Erythroblast (primary cell): ENCODE measurements around the gene HOMER1.

Experiments used
- GATA1 ChIP-seq: IDR thresholded peaks from 2 replicates; pipeline ENCODE4 v1.6.1; 2011; ENCODE audit warnings: low read depth, mild to moderate bottlenecking, control low read depth, low read length, moderate library complexity
- POLR2A ChIP-seq: IDR thresholded peaks from 2 replicates; pipeline ENCODE4 v1.6.1; 2011; ENCODE audit warnings: mild to moderate bottlenecking, low read length

DNA sequence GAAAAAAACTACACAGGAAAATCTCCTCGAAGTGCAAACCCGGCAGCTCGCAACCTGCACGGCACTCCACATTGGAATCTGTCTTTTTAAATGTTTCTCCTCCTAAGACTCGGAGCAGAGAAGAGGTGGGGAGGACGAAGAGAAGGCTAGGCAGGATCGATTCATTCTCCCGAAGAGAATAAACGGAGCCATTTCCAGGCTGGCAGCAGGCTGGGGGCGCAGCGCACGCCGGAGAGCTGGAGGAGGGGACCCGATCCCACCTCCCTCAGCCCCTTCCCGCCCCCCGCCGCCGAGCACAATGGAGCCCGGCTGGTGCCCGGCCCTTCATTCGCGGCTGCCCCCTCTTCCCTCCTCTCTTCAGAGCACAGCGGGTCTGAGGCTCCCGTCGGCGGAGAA lies 628 bp downstream of the HOMER1 start:
- no peak for TF ChIP-seq POLR2A
- no peak for TF ChIP-seq GATA1
